BLaER1 treated with 17β-estradiol and CSF1 and Interleukin-3, amounts not matched to agents 10 nM and 100 nM (cell line): ENCODE data around the gene BAAT.

Experiments used
- H3K27ac ChIP-seq, 11 experiments: shearing (Covaris generic); formaldehyde crosslinking; 2 replicates each; pipeline ENCODE4 v1.8.1; 2022
- H3K27me3 ChIP-seq, 11 experiments: shearing (Covaris generic); formaldehyde crosslinking; 2 replicates each; pipeline ENCODE4 v1.8.1; 2022
- H3K36me3 ChIP-seq, 11 experiments: shearing (Covaris generic); formaldehyde crosslinking; 2 replicates each; pipeline ENCODE4 v1.8.1; 2022
- H3K4me1 ChIP-seq, 10 experiments: shearing (Covaris generic); formaldehyde crosslinking; 2 replicates each; pipeline ENCODE4 v1.8.1; 2022
- H3K4me2 ChIP-seq, 11 experiments: shearing (Covaris generic); formaldehyde crosslinking; 2 replicates each; pipeline ENCODE4 v1.8.1; 2022
- H3K4me3 ChIP-seq, 10 experiments: shearing (Covaris generic); formaldehyde crosslinking; 2 replicates each; pipeline ENCODE4 v1.8.1; 2022
- H3K9ac ChIP-seq, 11 experiments: shearing (Covaris generic); formaldehyde crosslinking; 2 replicates each; pipeline ENCODE4 v1.8.1; 2022
- H3K9me3 ChIP-seq, 11 experiments: shearing (Covaris generic); formaldehyde crosslinking; replicated peaks in 1 of 11; 2 replicates each; pipeline ENCODE4 v1.8.1; 2022
- H4K20me1 ChIP-seq, 11 experiments: shearing (Covaris generic); formaldehyde crosslinking; 2 replicates each; pipeline ENCODE4 v1.8.1; 2022
- Cebpa-rat ChIP-seq, 11 experiments: shearing (Covaris generic); IDR thresholded peaks; 2 replicates each; pipeline ENCODE4 v1.8.1; 2022

BAAT gene

GRCh38 chr9:101387871-101388506 lies 3.2 kb upstream of the BAAT start:
- no peak overlapping the region for H3K27ac ChIP-seq

GRCh38 chr9:101383361-101383760 lies 1.4 kb downstream of the BAAT start:
- Histone ChIP-seq H3K9me3 (peaks cover 22 to 45% (median 32%) of the 10 kb centered on the region in 11 experiments), H3K4me2 (no peak overlapping the region), H3K36me3 (peaks cover 24 to 36% (median 31%) of the 10 kb centered on the region in 11 experiments), H4K20me1 (no peaks in the 10 kb centered on the region), H3K9ac (no peak overlapping the region), H3K27me3 (no peaks in the 10 kb centered on the region), H3K4me3 (no peak overlapping the region), H3K4me1 (no peaks in the 10 kb centered on the region), H3K27ac (no peak overlapping the region)
- no peak for TF ChIP-seq Cebpa-rat (IDR thresholded peaks at IDR 0.05)

More at GRCh38 chr9:101387871-101388506, 3.2 kb upstream of the BAAT start:
- no peaks in the 10 kb centered on the region for H3K4me1 ChIP-seq
- peaks cover 26 to 39% (median 32%) of the 10 kb centered on the region in 11 experiments for H3K9me3 ChIP-seq
- TF ChIP-seq Cebpa-rat (IDR thresholded peaks at IDR 0.05), result no peak
- no peak overlapping the region for H3K4me2 ChIP-seq
- peaks cover 0 to 39% (median 15%) of the 10 kb centered on the region in 11 experiments; a peak in 10 of 22 replicates for H4K20me1 ChIP-seq
- no peak overlapping the region for H3K4me3 ChIP-seq
- no peaks in the 10 kb centered on the region for H3K27me3 ChIP-seq
- H3K36me3 ChIP-seq, result peaks cover 52 to 83% (median 66%) of the 10 kb centered on the region in 11 experiments
- no peak overlapping the region for H3K9ac ChIP-seq

- no peak overlapping the region for H3K4me2 ChIP-seq
- H3K4me3 ChIP-seq, result no peak overlapping the region
- no peak overlapping the region for H3K9ac ChIP-seq
- H3K27me3 ChIP-seq, result no peaks in the 10 kb centered on the region
- H3K27ac ChIP-seq, result no peak overlapping the region
- H4K20me1 ChIP-seq, result no peaks in the 10 kb centered on the region
- no peaks in the 10 kb centered on the region; a peak in 1 of 20 replicates for H3K4me1 ChIP-seq
- peaks cover 12 to 24% (median 18%) of the 10 kb centered on the region in 11 experiments; a peak in 21 of 22 replicates for H3K36me3 ChIP-seq
- no peak for TF ChIP-seq Cebpa-rat (IDR thresholded peaks at IDR 0.05)
- peaks cover 21 to 49% (median 32%) of the 10 kb centered on the region in 11 experiments for H3K9me3 ChIP-seq
Measured at GRCh38 chr9:101381833-101382342, 2.9 kb downstream of the BAAT start.

GRCh38 chr9:101381118-101381517 lies 3.7 kb downstream of the BAAT start:
- TF ChIP-seq Cebpa-rat (IDR thresholded peaks at IDR 0.05), result no peak
- no peak overlapping the region for H3K4me3 ChIP-seq
- H3K9ac ChIP-seq, result no peak overlapping the region
- H3K27ac ChIP-seq, result no peak overlapping the region
- no peaks in the 10 kb centered on the region for H4K20me1 ChIP-seq
- H3K9me3 ChIP-seq, result peaks cover 17 to 41% (median 27%) of the 10 kb centered on the region in 11 experiments
- no peak overlapping the region for H3K4me2 ChIP-seq
- H3K4me1 ChIP-seq, result no peaks in the 10 kb centered on the region; a peak in 1 of 20 replicates
- no peaks in the 10 kb centered on the region for H3K27me3 ChIP-seq
- H3K36me3 ChIP-seq, result peaks cover 8 to 16% (median 14%) of the 10 kb centered on the region in 11 experiments; a peak in 18 of 22 replicates

GRCh38 chr9:101380295-101380694 lies 4.5 kb downstream of the BAAT start:
- no peak for TF ChIP-seq Cebpa-rat (IDR thresholded peaks at IDR 0.05)
- no peak overlapping the region for H3K4me2 ChIP-seq
- no peak overlapping the region for H3K4me3 ChIP-seq
- H4K20me1 ChIP-seq, result no peaks in the 10 kb centered on the region
- H3K4me1 ChIP-seq, result no peaks in the 10 kb centered on the region; a peak in 1 of 20 replicates
- no peak overlapping the region for H3K27ac ChIP-seq
- H3K9ac ChIP-seq, result no peak overlapping the region
- H3K27me3 ChIP-seq, result no peaks in the 10 kb centered on the region
- H3K9me3 ChIP-seq, result peaks cover 9 to 33% (median 19%) of the 10 kb centered on the region in 11 experiments
- peaks cover 4 to 8% (median 6%) of the 10 kb centered on the region in 11 experiments; a peak in 16 of 22 replicates for H3K36me3 ChIP-seq

GRCh38 chr9:101376111-101376848 lies 8.5 kb downstream of the BAAT start:
- Histone ChIP-seq H3K9me3 (peaks cover 0 to 27% (median 11%) of the 10 kb centered on the region in 11 experiments; a peak in 14 of 22 replicates), H3K27me3 (no peaks in the 10 kb centered on the region), H3K4me3 (no peak overlapping the region), H3K36me3 (no peaks in the 10 kb centered on the region), H3K27ac (no peak overlapping the region), H3K4me2 (no peak overlapping the region), H3K4me1 (no peaks in the 10 kb centered on the region; a peak in 1 of 20 replicates), H4K20me1 (no peaks in the 10 kb centered on the region), H3K9ac (no peak overlapping the region)
- no peak for TF ChIP-seq Cebpa-rat (IDR thresholded peaks at IDR 0.05)

- no peaks in the 10 kb centered on the region for H3K36me3 ChIP-seq
- no peaks in the 10 kb centered on the region for H3K27me3 ChIP-seq
- H3K4me3 ChIP-seq, result no peak overlapping the region
- no peaks in the 10 kb centered on the region; a peak in 1 of 20 replicates for H3K4me1 ChIP-seq
- H4K20me1 ChIP-seq, result no peaks in the 10 kb centered on the region
- TF ChIP-seq Cebpa-rat (IDR thresholded peaks at IDR 0.05), result no peak
- no peak overlapping the region for H3K9ac ChIP-seq
- H3K9me3 ChIP-seq, result peaks cover 0 to 27% (median 11%) of the 10 kb centered on the region in 11 experiments; a peak in 14 of 22 replicates
- no peak overlapping the region for H3K4me2 ChIP-seq
- no peak overlapping the region for H3K27ac ChIP-seq
Measured at GRCh38 chr9:101375546-101375945, 9.3 kb downstream of the BAAT start.

GRCh38 chr9:101372327-101373118 lies 12.3 kb downstream of the BAAT start:
- H3K27ac ChIP-seq, result no peak overlapping the region
- no peak for TF ChIP-seq Cebpa-rat (IDR thresholded peaks at IDR 0.05)
- H3K9me3 ChIP-seq, result peaks cover 0 to 5% (median 0%) of the 10 kb centered on the region in 11 experiments; a peak in 1 of 22 replicates
- H3K4me1 ChIP-seq, result peaks cover 0 to 6% (median 0%) of the 10 kb centered on the region in 10 experiments; a peak in 7 of 20 replicates
- H3K4me3 ChIP-seq, result no peak overlapping the region
- no peaks in the 10 kb centered on the region for H4K20me1 ChIP-seq
- H3K9ac ChIP-seq, result no peak overlapping the region
- H3K4me2 ChIP-seq, result no peak overlapping the region
- no peaks in the 10 kb centered on the region for H3K36me3 ChIP-seq
- no peaks in the 10 kb centered on the region for H3K27me3 ChIP-seq
